ENCODE results near the gene MS4A7.
"Not testable (repeated sequence)": the region's sequence is repeated elsewhere in the genome, so short reads cannot be mapped to it uniquely, and the experiment has no call there.

Gene MS4A7

DNA sequence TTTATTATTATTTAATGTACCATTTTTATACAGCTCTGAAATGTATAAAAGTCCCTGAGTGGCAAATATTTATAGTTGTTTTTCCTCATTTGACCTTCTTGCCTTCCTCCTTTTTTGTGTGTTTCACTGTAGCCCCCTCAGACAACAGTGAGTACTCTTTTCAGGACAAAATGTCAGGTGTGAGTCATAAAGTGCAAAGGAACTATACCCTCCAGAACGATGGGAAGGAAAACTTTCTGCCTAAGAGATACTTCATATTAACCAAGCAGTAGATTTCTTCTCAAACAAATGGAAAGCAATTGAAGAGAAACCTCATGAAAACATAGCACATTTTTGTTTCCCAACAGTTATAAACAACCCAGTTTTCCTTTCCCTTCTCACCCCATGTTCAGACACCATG is 16.1 kb upstream of the MS4A7 start:
- TF ChIP-seq, protein P1, sequence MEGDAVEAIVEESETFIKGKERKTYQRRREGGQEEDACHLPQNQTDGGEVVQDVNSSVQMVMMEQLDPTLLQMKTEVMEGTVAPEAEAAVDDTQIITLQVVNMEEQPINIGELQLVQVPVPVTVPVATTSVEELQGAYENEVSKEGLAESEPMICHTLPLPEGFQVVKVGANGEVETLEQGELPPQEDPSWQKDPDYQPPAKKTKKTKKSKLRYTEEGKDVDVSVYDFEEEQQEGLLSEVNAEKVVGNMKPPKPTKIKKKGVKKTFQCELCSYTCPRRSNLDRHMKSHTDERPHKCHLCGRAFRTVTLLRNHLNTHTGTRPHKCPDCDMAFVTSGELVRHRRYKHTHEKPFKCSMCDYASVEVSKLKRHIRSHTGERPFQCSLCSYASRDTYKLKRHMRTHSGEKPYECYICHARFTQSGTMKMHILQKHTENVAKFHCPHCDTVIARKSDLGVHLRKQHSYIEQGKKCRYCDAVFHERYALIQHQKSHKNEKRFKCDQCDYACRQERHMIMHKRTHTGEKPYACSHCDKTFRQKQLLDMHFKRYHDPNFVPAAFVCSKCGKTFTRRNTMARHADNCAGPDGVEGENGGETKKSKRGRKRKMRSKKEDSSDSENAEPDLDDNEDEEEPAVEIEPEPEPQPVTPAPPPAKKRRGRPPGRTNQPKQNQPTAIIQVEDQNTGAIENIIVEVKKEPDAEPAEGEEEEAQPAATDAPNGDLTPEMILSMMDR (IDR thresholded peaks at IDR 0.05; ENCODE audit: extremely low read depth, missing control alignments), result no peak
- DNase-seq (ENCODE audit: low spot score), result no peak

DNA sequence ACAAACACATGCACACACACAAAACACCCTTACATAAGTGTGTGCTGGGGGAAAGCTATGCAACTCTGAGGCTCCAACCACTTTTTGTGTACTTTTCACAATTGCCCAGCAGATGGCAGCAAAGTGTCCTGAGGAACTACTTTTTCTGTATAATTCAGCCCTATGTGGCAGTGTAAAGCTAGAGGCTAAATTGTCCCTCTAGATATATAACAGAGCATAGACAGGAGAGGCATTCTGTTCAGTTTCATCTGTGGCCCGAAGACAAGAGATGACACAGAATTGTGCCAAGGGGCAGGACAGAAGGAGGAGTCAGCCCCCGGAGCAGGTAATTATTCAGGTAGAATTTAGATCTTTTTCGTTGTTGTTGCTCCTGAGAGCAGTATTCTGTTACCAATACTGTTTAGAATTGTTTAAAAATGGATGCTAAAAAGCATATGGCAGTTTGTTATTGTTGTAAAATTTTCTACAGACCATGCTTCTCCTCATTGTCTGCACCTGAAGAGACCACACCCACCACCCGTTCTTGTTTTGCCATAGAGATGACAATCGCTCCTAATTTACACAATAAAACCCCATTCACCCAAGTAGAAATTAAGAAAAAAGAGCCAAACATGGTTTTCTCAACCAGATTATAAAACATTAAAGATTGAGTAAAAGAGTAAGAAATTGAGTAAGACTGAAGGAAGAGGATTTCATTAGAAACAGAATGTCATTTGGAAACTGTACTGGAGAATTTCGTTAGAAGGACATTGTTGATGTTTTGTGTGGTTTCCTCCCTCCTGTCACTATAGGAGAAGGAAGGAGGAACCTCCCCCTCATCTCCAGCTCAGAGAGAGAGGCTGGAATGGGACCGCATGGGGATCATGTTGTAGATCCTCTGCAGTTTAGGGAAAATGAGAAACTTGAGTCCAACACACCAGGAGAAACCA is 14.5 kb upstream of the MS4A7 start:
- TF ChIP-seq, protein P1 (IDR thresholded peaks at IDR 0.05; ENCODE audit: extremely low read depth, missing control alignments), result peak; percentile 53
- DNase-seq (ENCODE audit: low spot score), result peak; percentile 65

DNA sequence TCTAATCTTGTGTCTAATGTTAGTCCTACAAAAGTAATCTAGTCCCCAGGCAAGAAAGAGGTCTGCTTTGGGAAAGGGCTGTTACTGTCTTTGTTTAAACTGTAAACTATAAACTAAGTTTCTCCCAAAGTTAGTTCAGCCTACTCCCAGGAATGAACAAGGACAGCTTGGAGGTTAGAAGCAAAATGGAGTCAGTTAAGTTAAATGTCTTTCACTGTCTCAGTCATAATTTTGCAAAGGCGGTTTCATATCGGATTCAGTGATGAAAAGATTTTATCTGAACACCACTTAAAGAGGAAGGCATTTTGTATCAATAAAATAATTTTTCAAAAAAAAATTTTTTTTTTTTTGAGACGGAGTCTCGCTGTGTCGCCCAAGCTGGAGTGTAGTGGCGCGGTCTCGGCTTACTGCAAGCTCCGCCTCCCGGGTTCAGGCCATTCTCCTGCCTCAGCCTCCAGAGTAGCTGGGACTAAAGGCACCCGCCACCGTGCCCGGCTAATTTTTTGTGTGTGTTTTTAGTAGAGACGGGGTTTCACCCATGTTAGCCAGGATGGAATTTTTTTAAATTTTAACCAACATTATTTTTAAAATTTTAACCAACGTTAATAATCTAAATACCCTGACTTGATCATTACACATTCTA is 11.9 kb upstream of the MS4A7 start:
- DNase-seq (ENCODE audit: low spot score), result not testable (repeated sequence)

DNA sequence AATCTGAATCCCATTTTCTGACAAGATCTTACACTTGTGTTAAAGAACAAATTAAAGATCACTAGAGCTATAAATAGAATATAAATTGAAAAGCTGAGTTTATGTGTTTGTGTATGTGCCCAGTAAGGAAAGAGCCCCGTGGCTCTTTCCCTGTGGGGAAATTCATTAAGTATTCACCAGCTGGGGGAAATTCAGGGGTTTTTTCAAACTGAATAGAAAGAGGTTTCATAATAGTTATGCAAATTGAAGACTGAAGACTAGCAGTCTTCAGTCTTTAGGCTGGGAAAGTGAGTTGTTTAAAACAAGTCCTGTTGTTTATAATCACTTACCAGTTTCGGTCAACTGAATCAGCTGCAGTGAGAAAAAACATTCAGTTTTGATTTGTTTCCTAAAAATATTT is 11.3 kb upstream of the MS4A7 start:
- TF ChIP-seq, protein P1 (IDR thresholded peaks at IDR 0.05; ENCODE audit: extremely low read depth, missing control alignments), result no peak
- peak; percentile 69 for DNase-seq (ENCODE audit: low spot score)

DNA sequence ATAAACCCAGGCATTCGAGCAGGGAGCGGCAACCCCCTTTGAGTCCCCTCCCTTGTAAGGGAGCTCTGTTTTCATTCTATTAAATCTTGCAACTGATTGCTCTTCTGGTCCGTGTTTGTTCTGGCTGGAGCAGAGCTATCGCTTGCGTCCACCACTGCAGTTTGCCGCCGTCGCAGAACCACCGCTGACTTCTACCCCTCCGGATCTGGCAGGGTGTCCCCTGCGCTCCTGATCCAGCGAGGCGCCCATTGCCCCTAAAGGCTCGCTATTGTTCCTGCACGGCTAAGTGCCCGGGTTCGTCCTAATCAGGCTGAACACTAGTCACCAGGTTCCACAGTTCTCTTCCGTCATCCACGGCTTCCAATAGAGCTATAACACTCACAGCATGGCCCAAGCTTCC is 10.4 kb upstream of the MS4A7 start:
- DNase-seq (ENCODE audit: low spot score), result no peak
- TF ChIP-seq, protein P1 (IDR thresholded peaks at IDR 0.05; ENCODE audit: extremely low read depth, missing control alignments), result no peak

DNA sequence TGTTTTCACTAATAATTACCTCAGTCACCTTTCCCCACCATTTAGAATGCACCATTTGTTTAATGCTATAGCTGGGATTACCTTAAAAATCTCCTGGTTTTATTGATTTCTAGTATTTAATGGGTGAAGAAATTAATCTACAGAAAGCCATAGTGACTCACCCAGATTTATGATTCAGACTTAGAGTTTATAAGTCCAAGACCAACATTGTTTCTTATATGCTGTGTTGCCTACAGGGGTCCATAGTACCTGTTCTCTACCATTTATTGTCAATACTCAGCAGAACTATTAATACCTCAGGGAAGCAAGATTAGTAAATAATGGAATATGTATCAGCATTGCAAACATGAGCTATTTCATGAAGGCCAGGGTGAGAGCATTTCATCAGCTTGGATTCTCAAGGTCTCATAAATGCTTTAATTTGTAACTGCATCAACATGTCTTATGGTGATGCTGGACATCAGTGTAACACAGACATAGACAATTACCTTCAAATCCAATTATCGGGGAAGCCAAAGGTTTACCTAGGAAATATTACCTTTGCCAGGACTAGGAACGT is 8.0 kb upstream of the MS4A7 start:
- DNase-seq (ENCODE audit: low spot score), result no peak
- TF ChIP-seq, protein P1 (IDR thresholded peaks at IDR 0.05; ENCODE audit: extremely low read depth, missing control alignments), result no peak

DNA sequence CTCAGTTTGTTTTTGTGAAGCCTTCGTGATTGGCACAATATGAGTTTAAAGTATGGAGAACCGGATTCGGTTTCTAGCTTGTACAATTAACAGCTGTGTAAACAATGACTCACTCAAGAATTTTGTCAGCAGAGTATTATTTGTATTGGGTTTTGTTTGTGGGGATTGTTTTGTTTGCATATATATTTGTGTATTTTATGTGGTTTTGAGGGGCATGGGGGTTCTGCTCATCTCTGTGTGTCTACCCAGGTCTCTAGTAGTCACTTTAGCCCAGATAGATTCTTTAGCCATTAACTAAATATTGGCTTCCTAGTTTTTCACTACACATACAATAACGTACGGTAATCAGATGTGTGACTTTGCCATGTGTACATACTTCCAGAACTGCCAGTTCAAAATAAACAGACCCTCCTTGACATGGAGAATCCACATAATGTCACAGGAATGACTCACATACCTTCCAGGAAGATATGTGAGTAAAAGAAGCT is 7.5 kb upstream of the MS4A7 start:
- DNase-seq (ENCODE audit: low spot score), result no peak
- TF ChIP-seq, protein P1 (IDR thresholded peaks at IDR 0.05; ENCODE audit: extremely low read depth, missing control alignments), result no peak
